Measurements from ENCODE around the gene GULP1.

DNA sequence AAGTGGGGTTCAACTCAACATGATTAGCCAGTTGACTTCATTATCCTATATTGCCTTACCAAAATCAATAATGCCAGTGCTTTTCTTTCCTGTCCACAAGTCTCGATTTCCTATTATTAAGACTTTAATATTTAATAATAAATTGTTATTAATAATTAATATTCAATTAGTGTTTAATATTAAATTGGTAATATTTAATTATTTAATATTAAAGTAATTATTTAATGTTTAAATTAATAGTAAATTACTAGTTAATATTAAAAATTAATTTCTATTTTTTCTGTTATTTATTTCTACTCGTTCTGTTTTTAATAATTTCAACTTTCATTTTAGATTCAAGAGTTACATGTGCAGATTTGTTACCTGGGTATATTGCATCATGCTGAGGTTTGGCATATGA, 243.2 kb downstream of the GULP1 start:
- TF ChIP-seq ZNF565 (CRISPR knock-in tag; conservative IDR thresholded peaks at IDR 0.05; ENCODE audit: low read depth) (no peak), TCF4 (CRISPR knock-in tag; IDR thresholded peaks at IDR 0.05; ENCODE audit: borderline replicate concordance) (no peak), CSDC2 (CRISPR knock-in tag; IDR thresholded peaks at IDR 0.05) (no peak), ARNTL (CRISPR knock-in tag; IDR thresholded peaks at IDR 0.05; ENCODE audit: borderline replicate concordance, low read depth) (no peak), ZFP30 (CRISPR knock-in tag; IDR thresholded peaks at IDR 0.05) (no peak), ESRRG (CRISPR knock-in tag; IDR thresholded peaks at IDR 0.05) (no peak), ZC3H10 (CRISPR knock-in tag; IDR thresholded peaks at IDR 0.05) (no peak), ZNF70 (CRISPR knock-in tag; IDR thresholded peaks at IDR 0.05) (no peak)
- TF ChIP-seq, protein P1, sequence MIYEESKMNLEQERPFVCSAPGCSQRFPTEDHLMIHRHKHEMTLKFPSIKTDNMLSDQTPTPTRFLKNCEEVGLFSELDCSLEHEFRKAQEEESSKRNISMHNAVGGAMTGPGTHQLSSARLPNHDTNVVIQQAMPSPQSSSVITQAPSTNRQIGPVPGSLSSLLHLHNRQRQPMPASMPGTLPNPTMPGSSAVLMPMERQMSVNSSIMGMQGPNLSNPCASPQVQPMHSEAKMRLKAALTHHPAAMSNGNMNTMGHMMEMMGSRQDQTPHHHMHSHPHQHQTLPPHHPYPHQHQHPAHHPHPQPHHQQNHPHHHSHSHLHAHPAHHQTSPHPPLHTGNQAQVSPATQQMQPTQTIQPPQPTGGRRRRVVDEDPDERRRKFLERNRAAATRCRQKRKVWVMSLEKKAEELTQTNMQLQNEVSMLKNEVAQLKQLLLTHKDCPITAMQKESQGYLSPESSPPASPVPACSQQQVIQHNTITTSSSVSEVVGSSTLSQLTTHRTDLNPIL (CRISPR knock-in tag; IDR thresholded peaks at IDR 0.05; ENCODE audit: low read depth): no peak
